HG02759 (cell line): ENCODE data around the gene EMC9.

ENCODE experiments used
- ATAC-seq: cut with Tn5 transposase; IDR thresholded peaks from one replicate; pipeline ENCODE4 v1.9.1; 2021; ENCODE audit warnings: mild to moderate bottlenecking, moderate library complexity; ENCODE audit not compliant: unreplicated experiment

EMC9 gene

DNA sequence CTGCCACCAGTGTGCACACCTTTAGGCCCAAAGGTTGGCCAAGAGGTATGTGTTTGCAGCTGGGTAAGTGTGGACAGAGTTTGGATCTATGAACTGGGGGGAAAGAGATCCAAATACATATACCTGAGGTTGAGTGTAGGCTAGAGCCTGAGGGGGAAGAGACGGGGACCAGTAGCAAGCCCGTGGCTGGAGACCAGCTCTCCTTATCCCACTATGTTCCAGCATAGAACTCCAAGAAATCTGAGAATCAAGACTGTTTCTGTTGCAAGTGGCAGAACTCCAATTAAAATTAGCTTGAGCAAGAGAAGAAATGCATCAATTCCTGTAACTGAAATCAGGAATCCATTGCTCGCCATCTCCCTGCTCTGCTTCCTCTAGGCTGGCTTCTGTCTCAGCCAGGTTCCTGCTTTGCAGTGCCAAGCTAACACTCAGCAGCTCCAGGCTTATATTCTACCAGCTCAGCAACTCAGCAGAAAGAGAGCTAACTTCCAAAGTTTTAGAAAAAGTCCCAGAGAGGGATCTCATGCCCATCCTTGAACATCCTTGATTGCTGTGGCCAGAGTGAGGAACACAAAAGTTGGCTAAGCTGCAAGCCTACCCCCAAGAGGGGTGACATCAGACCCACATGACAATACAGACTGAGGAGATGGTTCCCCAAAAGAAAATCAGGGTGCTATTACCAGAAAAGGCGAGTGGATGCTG is 48.7 kb downstream of the EMC9 start:
- no peak for ATAC-seq

DNA sequence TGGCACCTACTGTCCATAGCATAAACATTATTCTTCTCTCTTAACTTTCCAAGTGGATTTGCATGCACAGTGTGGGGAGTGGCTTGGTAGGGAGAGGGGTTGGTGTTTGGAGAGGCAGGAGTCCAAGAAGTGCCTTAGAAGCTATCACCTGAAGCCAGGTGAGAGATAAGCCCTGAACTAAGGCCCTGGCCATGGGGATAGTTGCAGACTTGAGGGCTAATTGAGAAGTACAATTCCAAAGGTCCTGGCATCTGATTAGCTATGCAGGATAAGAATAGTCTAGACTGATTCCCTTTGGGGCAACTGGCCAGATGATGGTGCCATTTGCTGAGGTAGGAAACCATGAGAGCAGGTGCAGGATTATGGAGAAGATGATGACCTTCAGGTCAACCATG is 49.3 kb downstream of the EMC9 start:
- no peak for ATAC-seq

DNA sequence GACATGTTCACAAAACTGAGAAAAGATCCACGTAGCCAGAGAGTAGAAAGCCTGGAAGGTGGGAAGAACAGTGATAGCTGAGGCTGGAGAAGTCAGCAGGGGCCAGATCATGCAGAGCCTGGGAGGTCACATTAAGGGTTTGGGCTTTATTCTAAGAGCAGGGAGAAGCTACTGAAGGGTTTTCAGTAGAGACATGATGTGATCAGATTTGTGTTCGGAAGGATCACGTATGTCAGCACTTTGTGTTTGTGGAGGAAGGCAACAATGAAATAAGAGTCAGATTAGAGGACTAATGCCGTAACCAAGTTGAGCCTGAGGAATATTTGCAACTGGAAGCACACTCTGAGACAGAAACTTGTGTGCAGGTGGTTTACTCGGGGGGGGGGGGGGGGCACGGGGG is 51.5 kb downstream of the EMC9 start:
- no peak for ATAC-seq
